Jurkat, Clone E6-1 (cell line): Measurements from ENCODE around the gene CEP68.
"Not testable (repeated sequence)": the region's sequence is repeated elsewhere in the genome, so short reads cannot be mapped to it uniquely, and the experiment has no call there.

Experiments used
- DNase-seq: peaks from one replicate; pipeline ENCODE4 v3.0.0-alpha.2; 2011; ENCODE audit warnings: low read depth, low spot score
- H3K4me3 ChIP-seq: 2 replicates; pipeline ENCODE4 v1.5.1; 2011; ENCODE audit warnings: mild to moderate bottlenecking, low read length, control low read depth, moderate library complexity

CEP68 gene

GRCh38 chr2:65030476-65031332, 25.5 kb upstream of the CEP68 start:
- H3K4me3 ChIP-seq = no peak overlapping the region
- no peak for DNase-seq

- peak overlapping the region; percentile 22 for H3K4me3 ChIP-seq
- DNase-seq = peak; percentile 89
Measured at GRCh38 chr2:65031341-65032018, 24.7 kb upstream of the CEP68 start.

- DNase-seq = no peak
- no peak overlapping the region for H3K4me3 ChIP-seq
Measured at GRCh38 chr2:65032019-65032975, 23.9 kb upstream of the CEP68 start.

GRCh38 chr2:65033178-65033577, 23.0 kb upstream of the CEP68 start:
- DNase-seq = peak; percentile 57
- no peak overlapping the region for H3K4me3 ChIP-seq

- H3K4me3 ChIP-seq, DNase-seq: not testable (repeated sequence)
Measured at GRCh38 chr2:65033667-65034066, 22.5 kb upstream of the CEP68 start.

- H3K4me3 ChIP-seq = no peak overlapping the region
Measured at GRCh38 chr2:65035351-65035943, 20.8 kb upstream of the CEP68 start.

GRCh38 chr2:65037178-65037577, 19.0 kb upstream of the CEP68 start:
- no peak for DNase-seq

More at GRCh38 chr2:65035351-65035943, 20.8 kb upstream of the CEP68 start:
- DNase-seq = no peak

GRCh38 chr2:65039640-65040039, 16.6 kb upstream of the CEP68 start:
- no peak for DNase-seq
- H3K4me3 ChIP-seq = no peak overlapping the region

More at GRCh38 chr2:65037178-65037577, 19.0 kb upstream of the CEP68 start:
- H3K4me3 ChIP-seq = no peak overlapping the region

GRCh38 chr2:65040400-65041261, 15.6 kb upstream of the CEP68 start:
- no peak overlapping the region for H3K4me3 ChIP-seq
- DNase-seq = peak; percentile 81

GRCh38 chr2:65043001-65043400, 13.2 kb upstream of the CEP68 start:
- DNase-seq = no peak
- H3K4me3 ChIP-seq = no peak overlapping the region

GRCh38 chr2:65044097-65044735, 12.0 kb upstream of the CEP68 start:
- H3K4me3 ChIP-seq = no peak overlapping the region
- no peak for DNase-seq

GRCh38 chr2:65045651-65046050, 10.6 kb upstream of the CEP68 start:
- H3K4me3 ChIP-seq = no peak overlapping the region
- DNase-seq = no peak

- no peak overlapping the region for H3K4me3 ChIP-seq
- no peak for DNase-seq
Measured at GRCh38 chr2:65046633-65047407, 9.4 kb upstream of the CEP68 start.

GRCh38 chr2:65049010-65049639, 7.1 kb upstream of the CEP68 start:
- no peak overlapping the region for H3K4me3 ChIP-seq
- no peak for DNase-seq

GRCh38 chr2:65050931-65051330, 5.3 kb upstream of the CEP68 start:
- DNase-seq = no peak
- no peak overlapping the region for H3K4me3 ChIP-seq

- DNase-seq = peak; percentile 77
- no peak overlapping the region for H3K4me3 ChIP-seq
Measured at GRCh38 chr2:65053199-65053598, 3.0 kb upstream of the CEP68 start.
